Muscle layer of duodenum (tissue), 2 donors: ENCODE measurements around the gene BET1L.

Experiments
- H3K27ac ChIP-seq: one replicate; pipeline ENCODE4 v1.7.0; 2013; ENCODE audit warnings: mild to moderate bottlenecking, low read length
- H3K27me3 ChIP-seq: one replicate; pipeline ENCODE4 v1.7.0; 2013; ENCODE audit warnings: low read depth, mild to moderate bottlenecking, control low read depth, low read length
- H3K36me3 ChIP-seq, 2 donors: one replicate each; pipeline ENCODE4 v1.7.0; 2013; ENCODE audit warnings: low read length in 2 of 2, control low read depth in 1 of 2, mild to moderate bottlenecking in 1 of 2; ENCODE audit not compliant: insufficient read depth in 2 of 2, control insufficient read depth in 1 of 2
- H3K4me1 ChIP-seq, 2 donors: one replicate each; pipeline ENCODE4 v1.7.0; 2013; ENCODE audit warnings: low read length in 2 of 2, mild to moderate bottlenecking in 2 of 2, control low read depth in 1 of 2, moderate library complexity in 1 of 2; ENCODE audit not compliant: insufficient read depth in 2 of 2, control insufficient read depth in 1 of 2
- H3K4me3 ChIP-seq, 2 donors: one replicate each; pipeline ENCODE4 v1.7.0; 2013; ENCODE audit warnings: low read length in 2 of 2, low read depth in 1 of 2, mild to moderate bottlenecking in 1 of 2
- H3K9me3 ChIP-seq, 2 donors: one replicate each; pipeline ENCODE4 v1.7.0; 2013; ENCODE audit warnings: low read length in 2 of 2, control low read depth in 1 of 2, mild to moderate bottlenecking in 1 of 2; ENCODE audit not compliant: control insufficient read depth in 1 of 2
- donor health status: healthy.

The BET1L gene

GRCh38 chr11:207208-207862 is at the start of gene BET1L, which contains the start of gene RIC8A:
Gene BET1L, minus strand, starts transcription at chr11:207399. Its CDS starts 78 bp downstream, at chr11:207321.
Gene RIC8A, plus strand, starts transcription at chr11:207708. Its CDS starts 1,147 bp downstream, at chr11:208855.
- H3K27ac ChIP-seq: peak within 1 kb of the TSS; percentile 99
- peaks cover 19 to 44% of the 10 kb centered on the region in 2 donors for H3K4me1 ChIP-seq
- peaks cover 53 to 66% of the 10 kb centered on the region in 2 donors for H3K36me3 ChIP-seq

DNA sequence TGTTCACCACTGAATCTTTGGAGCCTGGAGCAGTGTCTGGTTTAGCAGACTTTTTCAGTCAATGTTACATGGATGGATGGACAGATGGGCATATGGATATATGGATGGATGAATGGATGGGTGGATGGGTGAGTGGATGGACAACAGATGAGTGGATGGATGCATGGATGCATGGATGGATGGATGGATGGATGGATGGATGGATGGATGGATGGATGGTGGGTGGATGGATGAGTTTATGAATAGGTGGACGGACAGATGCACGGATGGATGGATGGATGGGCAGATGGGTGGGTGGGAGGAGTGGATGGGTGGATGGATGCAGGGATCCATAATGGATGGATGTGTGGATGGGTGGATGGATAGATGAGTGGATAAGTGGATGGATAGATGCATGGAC is 48.6 kb upstream of the BET1L start:
- H3K4me3 ChIP-seq: no peak overlapping the region

More at GRCh38 chr11:207208-207862, at the start of gene BET1L, which contains the start of gene RIC8A:
- Histone ChIP-seq H3K27me3 (no peaks in the 10 kb centered on the region), H3K4me3 (peak within 1 kb of the TSS; percentile 85 to 93), H3K9me3 (no peaks in the 10 kb centered on the region)

DNA sequence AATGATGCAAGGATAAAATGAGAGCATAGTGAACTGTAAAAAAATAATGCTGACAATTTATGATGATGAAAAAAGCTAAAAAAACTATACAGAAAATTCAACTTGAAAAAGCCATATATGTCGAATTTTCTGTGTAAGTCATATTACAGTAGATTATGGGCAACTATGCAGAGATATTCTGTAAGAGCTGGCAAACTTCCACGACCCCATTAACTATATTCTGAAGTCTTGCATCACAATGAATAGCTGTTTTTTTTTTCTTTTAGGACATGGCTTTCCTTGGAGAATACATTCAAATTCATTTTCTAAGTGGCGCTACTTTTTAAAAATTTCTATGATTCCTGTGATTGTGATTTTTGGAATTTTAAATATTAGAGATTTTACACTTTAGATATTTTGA is 48.0 kb upstream of the BET1L start:
- no peaks in the 10 kb centered on the region for H3K4me1 ChIP-seq

More for the DNA sequence above, 48.6 kb upstream of the BET1L start:
- no peak overlapping the region for H3K27ac ChIP-seq
- H3K9me3 ChIP-seq: no peaks in the 10 kb centered on the region
- no peaks in the 10 kb centered on the region for H3K4me1 ChIP-seq
- peaks cover 20 to 29% of the 10 kb centered on the region in 2 donors for H3K36me3 ChIP-seq
- H3K27me3 ChIP-seq: no peaks in the 10 kb centered on the region

GRCh38 chr11:253886-254270 is 46.7 kb upstream of the BET1L start:
- Histone ChIP-seq H3K27me3 (no peaks in the 10 kb centered on the region), H3K4me1 (no peaks in the 10 kb centered on the region), H3K4me3 (no peak overlapping the region), H3K27ac (no peak overlapping the region), H3K36me3 (peaks cover 29 to 45% of the 10 kb centered on the region in 2 donors), H3K9me3 (no peaks in the 10 kb centered on the region)

More for the DNA sequence above, 48.0 kb upstream of the BET1L start:
- H3K27ac ChIP-seq: no peak overlapping the region
- peaks cover 25 to 33% of the 10 kb centered on the region in 2 donors for H3K36me3 ChIP-seq
- no peaks in the 10 kb centered on the region for H3K9me3 ChIP-seq
- H3K27me3 ChIP-seq: no peaks in the 10 kb centered on the region
- H3K4me3 ChIP-seq: no peak overlapping the region

GRCh38 chr11:253160-253885 is 46.1 kb upstream of the BET1L start:
- H3K9me3 ChIP-seq: no peaks in the 10 kb centered on the region
- H3K4me1 ChIP-seq: no peaks in the 10 kb centered on the region
- H3K27ac ChIP-seq: no peak overlapping the region
- peaks cover 35 to 50% of the 10 kb centered on the region in 2 donors for H3K36me3 ChIP-seq
- H3K27me3 ChIP-seq: no peaks in the 10 kb centered on the region
- no peak overlapping the region for H3K4me3 ChIP-seq

GRCh38 chr11:252666-253065 is 45.5 kb upstream of the BET1L start:
- H3K4me3 ChIP-seq: no peak overlapping the region
- H3K27me3 ChIP-seq: no peaks in the 10 kb centered on the region
- H3K36me3 ChIP-seq: peaks cover 41 to 57% of the 10 kb centered on the region in 2 donors
- no peaks in the 10 kb centered on the region for H3K9me3 ChIP-seq
- no peaks in the 10 kb centered on the region for H3K4me1 ChIP-seq
- H3K27ac ChIP-seq: no peak overlapping the region

- H3K4me1 ChIP-seq: no peaks in the 10 kb centered on the region
- peaks cover 50 to 67% of the 10 kb centered on the region in 2 donors for H3K36me3 ChIP-seq
- no peaks in the 10 kb centered on the region for H3K9me3 ChIP-seq
- no peak overlapping the region for H3K4me3 ChIP-seq
- H3K27ac ChIP-seq: no peak overlapping the region
- no peaks in the 10 kb centered on the region for H3K27me3 ChIP-seq
Observed at GRCh38 chr11:251550-251949, 44.4 kb upstream of the BET1L start.

DNA sequence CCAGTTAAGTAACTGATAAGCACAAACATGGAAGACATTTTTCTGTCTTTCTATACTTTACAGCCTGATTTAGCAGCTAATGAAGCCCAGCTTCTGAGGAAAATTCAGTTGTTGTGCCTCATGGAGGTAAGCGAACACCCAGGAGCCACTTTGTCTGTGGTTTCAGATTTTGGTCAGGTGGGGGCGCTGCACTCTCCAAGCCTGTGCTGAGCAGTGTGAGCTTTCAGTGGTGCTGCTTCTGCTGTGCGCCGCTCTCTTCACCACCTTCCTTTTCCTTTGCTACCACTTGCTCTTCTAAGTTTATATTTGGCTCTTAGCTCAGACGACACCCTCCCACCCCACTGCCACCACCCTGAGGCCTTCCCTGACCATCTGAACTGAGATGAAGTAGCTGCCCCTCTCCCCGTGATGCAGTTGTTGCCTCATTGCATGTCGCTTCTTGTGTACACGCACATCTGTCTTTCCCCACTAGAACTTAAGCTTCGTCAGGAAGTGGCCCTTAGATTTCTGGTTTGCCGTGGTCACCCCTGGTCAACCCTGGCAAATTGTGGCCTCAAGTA is 43.6 kb upstream of the BET1L start:
- Histone ChIP-seq H3K36me3 (peaks cover 58 to 74% of the 10 kb centered on the region in 2 donors), H3K27ac (no peak overlapping the region), H3K4me1 (no peaks in the 10 kb centered on the region), H3K4me3 (no peak overlapping the region), H3K9me3 (no peaks in the 10 kb centered on the region), H3K27me3 (no peaks in the 10 kb centered on the region)

- Histone ChIP-seq H3K27me3 (no peaks in the 10 kb centered on the region), H3K4me1 (no peaks in the 10 kb centered on the region), H3K9me3 (no peaks in the 10 kb centered on the region), H3K4me3 (no peak overlapping the region), H3K27ac (no peak overlapping the region), H3K36me3 (peaks cover 61 to 80% of the 10 kb centered on the region in 2 donors)
Observed at GRCh38 chr11:250274-250673, 43.1 kb upstream of the BET1L start.

- Histone ChIP-seq H3K9me3 (no peaks in the 10 kb centered on the region), H3K4me3 (no peak overlapping the region), H3K27me3 (no peaks in the 10 kb centered on the region), H3K36me3 (peaks cover 70 to 92% of the 10 kb centered on the region in 2 donors), H3K4me1 (no peaks in the 10 kb centered on the region), H3K27ac (no peak overlapping the region)
Observed at GRCh38 chr11:249062-249461, 41.9 kb upstream of the BET1L start.

DNA sequence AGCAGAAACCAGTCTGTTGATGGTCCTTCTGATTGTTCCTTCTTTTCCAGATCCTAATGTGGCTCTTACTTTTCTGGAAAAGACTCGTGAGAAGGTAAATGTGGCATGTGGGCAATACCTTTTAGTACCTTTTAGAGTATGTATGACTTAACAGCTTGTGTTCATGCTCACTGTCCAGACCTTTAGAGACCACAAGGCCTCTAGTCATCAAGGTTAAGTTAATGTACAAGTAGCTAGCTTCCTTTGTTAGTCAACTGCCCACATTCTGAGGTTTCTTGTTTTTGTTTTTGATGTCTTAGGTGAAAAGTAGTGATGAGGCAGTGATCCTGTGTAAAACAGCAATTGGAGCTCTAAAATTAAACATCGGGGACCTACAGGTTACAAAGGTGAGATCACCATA is 37.2 kb upstream of the BET1L start:
- Histone ChIP-seq H3K27me3 (no peaks in the 10 kb centered on the region), H3K4me3 (no peak overlapping the region), H3K9me3 (no peaks in the 10 kb centered on the region), H3K36me3 (peaks cover 70 to 71% of the 10 kb centered on the region in 2 donors), H3K4me1 (no peaks in the 10 kb centered on the region), H3K27ac (no peak overlapping the region)
